Neutrophil (primary cell): ENCODE results near the gene RAB40AL.

Experiments used
- H3K27ac ChIP-seq: fragments of 200-600 bp; sonication (generic); 2 replicates; pipeline ENCODE4 v1.5.1; 2016; ENCODE audit warnings: mild to moderate bottlenecking, moderate library complexity
- H3K27me3 ChIP-seq: fragments of 200-600 bp; sonication (generic); 2 replicates; pipeline ENCODE4 v1.6.0; 2016; ENCODE audit warnings: mild to moderate bottlenecking
- H3K36me3 ChIP-seq: fragments of 200-600 bp; sonication (generic); 2 replicates; pipeline ENCODE4 v1.5.1; 2017
- H3K4me1 ChIP-seq, 2 experiments: fragments of 200-600 bp in 1 of 2; sonication (generic) in 1 of 2; 1 replicate in 1 of 2; 2 replicates in 1 of 2; pipeline versions ENCODE4 v1.5.1 to v1.6.1; 2013 to 2016; ENCODE audit warnings: low read depth in 1 of 2, low read length in 1 of 2, mild to moderate bottlenecking in 1 of 2, moderate library complexity in 1 of 2; ENCODE audit not compliant: control insufficient read depth in 1 of 2, insufficient read depth in 1 of 2
- H3K4me3 ChIP-seq, 2 experiments: fragments of 200-600 bp in 1 of 2; sonication (generic) in 1 of 2; 1 replicate in 1 of 2; 2 replicates in 1 of 2; pipeline ENCODE4 v1.5.1; 2013 to 2016; ENCODE audit warnings: low read depth in 1 of 2, low read length in 1 of 2, mild to moderate bottlenecking in 1 of 2, moderate library complexity in 1 of 2
- H3K9me3 ChIP-seq: fragments of 200-600 bp; sonication (generic); 2 replicates; pipeline ENCODE4 v1.5.1; 2016
- TF ChIP-seq, protein P1 (sequence below): fragments of 200-600 bp; sonication (generic); IDR thresholded peaks from 2 replicates; pipeline ENCODE4 v1.5.1; 2016; ENCODE audit warnings: antibody characterized with exemption

Gene RAB40AL

DNA sequence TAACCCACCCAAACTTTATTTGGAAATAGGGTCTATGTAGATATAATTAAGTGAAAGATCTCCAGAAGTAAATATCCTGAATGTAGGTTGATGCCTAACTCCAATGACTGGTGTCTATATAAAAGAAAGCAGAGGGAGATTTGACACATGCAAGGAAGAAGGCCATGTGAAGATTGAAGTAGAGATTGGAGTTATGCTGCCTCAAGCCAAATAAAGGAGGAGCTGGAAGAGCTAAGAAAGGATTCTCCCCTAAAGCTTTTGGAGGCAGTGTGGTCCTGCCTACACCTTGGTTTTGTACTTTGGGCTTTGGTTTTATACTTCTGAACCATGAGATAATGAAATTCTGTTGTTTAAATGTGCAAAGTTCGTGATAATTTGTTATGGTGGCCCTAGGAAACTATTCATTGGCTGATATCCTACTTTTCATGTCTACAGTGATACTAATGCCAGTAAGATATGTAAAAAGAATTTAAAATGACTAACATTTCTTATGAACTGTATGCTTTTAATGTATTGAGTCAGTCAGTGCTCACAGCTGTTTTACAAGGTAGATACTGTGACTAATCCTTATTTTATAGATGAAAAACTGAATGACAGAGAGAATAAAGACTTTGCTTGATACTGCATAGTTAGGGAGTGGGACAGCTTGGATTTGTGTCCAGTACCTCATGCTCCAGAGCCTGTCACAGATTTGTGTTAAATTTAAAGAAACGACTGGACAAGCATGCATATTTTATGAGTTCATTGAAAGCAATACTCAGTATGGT lies 5.9 kb upstream of the RAB40AL start:
- no peaks in the 10 kb centered on the region for H3K36me3 ChIP-seq
- no peaks in the 10 kb centered on the region for H3K4me1 ChIP-seq
- H3K27me3 ChIP-seq = no peaks in the 10 kb centered on the region
- no peak overlapping the region for H3K27ac ChIP-seq
- H3K4me3 ChIP-seq = no peak overlapping the region
- TF ChIP-seq, protein P1, sequence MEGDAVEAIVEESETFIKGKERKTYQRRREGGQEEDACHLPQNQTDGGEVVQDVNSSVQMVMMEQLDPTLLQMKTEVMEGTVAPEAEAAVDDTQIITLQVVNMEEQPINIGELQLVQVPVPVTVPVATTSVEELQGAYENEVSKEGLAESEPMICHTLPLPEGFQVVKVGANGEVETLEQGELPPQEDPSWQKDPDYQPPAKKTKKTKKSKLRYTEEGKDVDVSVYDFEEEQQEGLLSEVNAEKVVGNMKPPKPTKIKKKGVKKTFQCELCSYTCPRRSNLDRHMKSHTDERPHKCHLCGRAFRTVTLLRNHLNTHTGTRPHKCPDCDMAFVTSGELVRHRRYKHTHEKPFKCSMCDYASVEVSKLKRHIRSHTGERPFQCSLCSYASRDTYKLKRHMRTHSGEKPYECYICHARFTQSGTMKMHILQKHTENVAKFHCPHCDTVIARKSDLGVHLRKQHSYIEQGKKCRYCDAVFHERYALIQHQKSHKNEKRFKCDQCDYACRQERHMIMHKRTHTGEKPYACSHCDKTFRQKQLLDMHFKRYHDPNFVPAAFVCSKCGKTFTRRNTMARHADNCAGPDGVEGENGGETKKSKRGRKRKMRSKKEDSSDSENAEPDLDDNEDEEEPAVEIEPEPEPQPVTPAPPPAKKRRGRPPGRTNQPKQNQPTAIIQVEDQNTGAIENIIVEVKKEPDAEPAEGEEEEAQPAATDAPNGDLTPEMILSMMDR = no peak
- no peaks in the 10 kb centered on the region for H3K9me3 ChIP-seq

DNA sequence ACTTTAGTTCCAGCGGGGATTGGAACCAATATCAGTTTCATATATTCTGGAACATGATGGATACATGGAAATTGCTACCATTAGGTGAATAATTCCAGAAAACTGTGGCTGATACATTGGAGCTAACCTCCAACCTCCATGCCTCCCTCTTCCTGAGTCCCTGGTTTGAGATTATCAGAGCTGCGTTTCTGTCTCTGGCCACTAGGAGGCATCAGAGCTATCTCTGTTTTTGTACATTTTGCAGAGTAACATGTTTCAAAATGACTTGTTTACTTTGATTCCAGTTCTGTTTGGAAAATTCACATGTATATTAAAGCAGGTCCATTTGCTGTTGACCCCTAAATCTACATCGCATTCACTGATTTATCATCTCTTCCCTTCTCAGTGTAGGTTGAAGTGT lies 2.4 kb upstream of the RAB40AL start:
- Histone ChIP-seq H3K4me3 (no peak overlapping the region), H3K4me1 (no peaks in the 10 kb centered on the region), H3K9me3 (no peaks in the 10 kb centered on the region), H3K27ac (no peak overlapping the region), H3K36me3 (no peaks in the 10 kb centered on the region), H3K27me3 (no peaks in the 10 kb centered on the region)
- TF ChIP-seq, protein P1 = peak; percentile 49

DNA sequence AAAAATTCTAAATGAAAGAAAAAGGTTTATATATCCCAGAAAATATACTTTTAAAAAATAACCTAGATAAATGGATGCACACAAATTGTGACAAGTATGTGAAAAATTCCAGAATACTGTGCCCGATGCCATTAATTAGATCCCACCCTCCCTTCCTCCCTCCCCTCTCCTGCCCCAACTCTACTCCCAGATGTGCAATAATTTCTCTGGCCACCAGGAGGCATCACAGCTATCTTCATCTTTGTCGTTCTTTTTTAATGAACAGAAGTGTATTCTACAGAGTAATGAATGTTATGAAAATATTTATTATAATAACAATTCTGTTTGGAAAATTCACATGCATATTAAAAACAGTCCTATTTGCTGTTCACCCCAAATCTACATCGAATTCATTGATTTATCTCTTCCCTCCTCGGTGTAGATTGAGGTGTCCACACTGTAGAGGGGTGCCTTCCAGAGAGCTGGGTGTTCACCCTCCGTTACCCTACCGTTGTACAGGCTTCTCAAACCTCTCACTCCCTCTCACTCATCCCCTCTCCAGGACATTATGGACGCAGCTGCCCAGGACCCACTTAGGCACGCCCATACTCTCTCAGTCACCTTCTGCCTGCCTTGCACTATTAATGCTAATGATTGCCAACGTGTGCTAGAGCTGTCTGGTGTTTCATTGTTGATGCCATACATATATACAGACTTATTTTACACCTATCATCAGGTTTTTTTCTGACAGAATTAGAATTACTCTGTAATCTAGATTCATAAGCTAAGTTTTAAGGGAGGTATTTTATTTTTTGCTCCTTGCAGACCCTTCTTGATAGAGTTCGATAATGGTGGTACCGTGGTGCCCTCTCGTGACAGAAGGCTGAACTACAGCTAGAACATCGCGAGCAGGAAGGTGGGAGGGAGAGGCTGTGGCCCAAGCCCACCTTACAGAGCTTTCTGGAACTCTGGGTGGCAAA lies 14.1 kb downstream of the RAB40AL start:
- Histone ChIP-seq H3K36me3 (no peaks in the 10 kb centered on the region), H3K4me3 (peak overlapping the region; percentile 22 to 30), H3K27ac (no peak overlapping the region), H3K9me3 (no peaks in the 10 kb centered on the region), H3K27me3 (no peaks in the 10 kb centered on the region), H3K4me1 (peaks cover 0 to 4% of the 10 kb centered on the region in 2 experiments)
- TF ChIP-seq, protein P1 = peak; percentile 65

DNA sequence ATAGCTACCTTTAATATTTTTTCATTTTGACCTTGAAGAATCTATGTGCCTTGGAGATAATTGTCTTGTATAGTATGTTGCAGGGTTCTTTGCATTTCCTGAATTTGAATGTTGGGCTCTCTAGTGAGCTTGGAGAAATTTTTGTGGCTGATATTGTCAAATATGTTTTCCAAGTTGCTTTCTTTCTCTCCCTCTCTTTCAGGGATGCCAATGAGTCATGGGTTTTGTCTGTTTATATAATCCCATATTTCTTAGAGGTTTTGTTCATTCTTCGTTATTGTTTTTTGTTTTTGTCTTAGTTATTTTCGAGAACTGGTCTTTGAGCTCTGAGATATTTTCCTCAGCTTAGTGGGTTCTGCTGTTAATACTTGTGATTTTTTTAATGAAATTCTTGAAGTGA lies 20.7 kb downstream of the RAB40AL start:
- Histone ChIP-seq H3K9me3 (no peaks in the 10 kb centered on the region), H3K36me3 (no peaks in the 10 kb centered on the region), H3K27me3 (no peaks in the 10 kb centered on the region), H3K4me1 (peaks cover 3 to 10% of the 10 kb centered on the region in 2 experiments), H3K27ac (no peak overlapping the region), H3K4me3 (no peak overlapping the region)
- TF ChIP-seq, protein P1 = no peak

DNA sequence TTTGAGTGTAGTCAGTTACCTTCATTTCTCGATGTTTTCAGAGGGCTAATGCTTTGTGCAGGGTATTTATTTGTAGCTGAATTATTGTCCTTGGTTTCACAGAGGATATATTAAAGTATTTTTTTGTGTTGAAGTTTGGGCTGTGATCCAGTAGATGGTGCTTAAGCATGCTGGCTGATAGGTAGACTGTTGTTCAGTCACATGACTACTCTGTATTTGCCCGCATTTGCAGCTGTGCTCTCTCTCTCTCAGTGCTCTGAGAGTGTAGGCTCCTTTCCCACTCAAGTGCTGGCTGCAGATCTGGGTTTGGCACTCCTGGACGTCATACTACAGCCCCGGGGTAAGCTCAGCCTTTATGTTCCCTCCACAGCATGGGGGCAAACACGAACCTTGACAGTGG lies 21.7 kb downstream of the RAB40AL start:
- no peaks in the 10 kb centered on the region for H3K27me3 ChIP-seq
- H3K4me1 ChIP-seq = peaks cover 11 to 21% of the 10 kb centered on the region in 2 experiments
- no peaks in the 10 kb centered on the region for H3K9me3 ChIP-seq
- H3K27ac ChIP-seq = no peak overlapping the region
- no peak overlapping the region for H3K4me3 ChIP-seq
- TF ChIP-seq, protein P1 = no peak
- no peaks in the 10 kb centered on the region for H3K36me3 ChIP-seq
